ENCODE data around the gene L1CAM. TPM values are rescaled to one million over a fixed set of nuclear protein-coding genes. Genes with fewer than 3 reads are reported as not detected.

The L1CAM gene
- total and polyA plus RNA-seq, 9 of the 15 experiments (the other 6 are each of a cell fraction or from before 2014, with no cell fraction given): 0.09 to 0.86 (median 0.26) TPM; not detected in 3

- ChIA-PET CTCF (ENCODE audit: low intra/inter-chr PET ratio) (no interaction called here), POLR2A (no interaction called here)
- DNase-seq (ENCODE audit: extremely low read depth in 1 of 4, low spot score in 3 of 4): no peak
- H3K36me3 ChIP-seq (ENCODE audit: control insufficient read depth, insufficient read depth, low read length): no peaks in the 10 kb centered on the region
- FAIRE-seq: no peak
- peaks cover 5 to 22% of the 10 kb centered on the region in 2 experiments; a peak in 4 of 5 replicates for H3K4me1 ChIP-seq (replicated peaks in 1 of 2; ENCODE audit: control insufficient read depth in 2 of 2, insufficient read depth in 2 of 2, low read length in 2 of 2)
- H3K9me1 ChIP-seq (ENCODE audit: control insufficient read depth, insufficient read depth, low read length): no peaks in the 10 kb centered on the region
- H3K27ac ChIP-seq (ENCODE audit: extremely low read depth, low read depth, low read length): no peak overlapping the region
- no peaks in the 10 kb centered on the region for H3K9me3 ChIP-seq (replicated peaks; ENCODE audit: control insufficient read depth, insufficient read depth, low read depth, low read length)
- H3K4me3 ChIP-seq: no peak overlapping the region
- ATAC-seq: no peak
- no peak overlapping the region for H3K4me2 ChIP-seq (ENCODE audit: insufficient read depth, low read length)
- no TSS peak for BruUV-seq (replicated peaks)
- no peak overlapping the region for H2AFZ ChIP-seq (ENCODE audit: low read depth, low read length)
- no peaks in the 10 kb centered on the region for H3K79me2 ChIP-seq (ENCODE audit: control insufficient read depth, insufficient read depth, low read length)
- no peaks in the 10 kb centered on the region; the same call in 1 of the 2 replicates for H4K20me1 ChIP-seq (replicated peaks; ENCODE audit: control insufficient read depth, insufficient read depth, low read length)
- TF ChIP-seq NR0B1 (IDR thresholded peaks at IDR 0.05; ENCODE audit: partially characterized antibody) (no peak), RFX1 (IDR thresholded peaks at IDR 0.05) (peak; percentile 77)
- whole genome bisulfite sequencing (ENCODE audit: insufficient coverage, low coverage, missing lambda C conversion rate): 2% methylated on average over 12 of the region's 14 CpGs
- no peak overlapping the region for H3K9ac ChIP-seq (ENCODE audit: insufficient read depth in 1 of 2, low read depth in 2 of 2, low read length in 2 of 2)
- in situ Hi-C loops (cut with MboI) (no loop called here), intact Hi-C loops (cut with micrococcal nuclease) (no loop called here)
- peaks cover 16 to 33% of the 10 kb centered on the region in 2 experiments; a peak in 3 of 5 replicates for H3K27me3 ChIP-seq (ENCODE audit: control insufficient read depth in 2 of 2, insufficient read depth in 2 of 2, low read length in 2 of 2)
These were observed 73.8 kb downstream of the L1CAM start for GRCh38 chrX:153812220-153812619.

Other genes starting within 250 kb of the L1CAM start
Only the 7 nearest of the 18 such genes appear.
- 0.05 TPM in 1 of 2 replicates, not detected in the other for gene PDZD4, start 55.6 kb downstream of the L1CAM start, total RNA-seq (2014; rRNA removed)
- not detected in 2 replicates for gene PDZD4, start 55.6 kb downstream of the L1CAM start, total RNA-seq (2014; rRNA removed; fragmentation: Illumina TruSeq; extraction: Trizol)
- not detected in 2 replicates for gene PDZD4, start 55.6 kb downstream of the L1CAM start, total RNA-seq (2015; rRNA removed; fragmentation: Illumina TruSeq; extraction: Trizol)
- gene PDZD4, start 55.6 kb downstream of the L1CAM start, total RNA-seq (2021): 0.38 TPM in 1 of 2 replicates, not detected in the other
- gene PDZD4, start 55.6 kb downstream of the L1CAM start, polyA plus RNA-seq (2011; rRNA removed): 0.07 and 0.18 TPM in 2 replicates
- gene PDZD4, start 55.6 kb downstream of the L1CAM start, polyA plus RNA-seq (2014; fragmentation: Illumina TruSeq; extraction: Trizol): not detected in 2 replicates
- gene PDZD4, start 55.6 kb downstream of the L1CAM start, polyA plus RNA-seq (2014; fragmentation: Nextera tagmentation; extraction: Ambion mirVana): not detected
- 0.08 TPM in 1 of 2 replicates, not detected in the other for gene PDZD4, start 55.6 kb downstream of the L1CAM start, polyA plus RNA-seq (2014; rRNA removed)
- not detected in 2 replicates for gene AVPR2, start 18.5 kb upstream of the L1CAM start, total RNA-seq (2014; rRNA removed)
- not detected in 2 replicates for gene AVPR2, start 18.5 kb upstream of the L1CAM start, total RNA-seq (2014; rRNA removed; fragmentation: Illumina TruSeq; extraction: Trizol)
- not detected in 2 replicates for gene AVPR2, start 18.5 kb upstream of the L1CAM start, total RNA-seq (2015; rRNA removed; fragmentation: Illumina TruSeq; extraction: Trizol)
- not detected in 2 replicates for gene AVPR2, start 18.5 kb upstream of the L1CAM start, total RNA-seq (2021)
- gene AVPR2, start 18.5 kb upstream of the L1CAM start, polyA plus RNA-seq (2011; rRNA removed): not detected in 2 replicates
- gene AVPR2, start 18.5 kb upstream of the L1CAM start, polyA plus RNA-seq (2014; fragmentation: Illumina TruSeq; extraction: Trizol): not detected in 2 replicates
- gene AVPR2, start 18.5 kb upstream of the L1CAM start, polyA plus RNA-seq (2014; fragmentation: Nextera tagmentation; extraction: Ambion mirVana): not detected
- not detected in 2 replicates for gene AVPR2, start 18.5 kb upstream of the L1CAM start, polyA plus RNA-seq (2014; rRNA removed)
- gene ARHGAP4, start 40.1 kb upstream of the L1CAM start, total RNA-seq (2014; rRNA removed): 52.7 and 81.2 TPM in 2 replicates
- gene ARHGAP4, start 40.1 kb upstream of the L1CAM start, total RNA-seq (2014; rRNA removed; fragmentation: Illumina TruSeq; extraction: Trizol): 3.1 and 5.5 TPM in 2 replicates
- 32.7 and 36.8 TPM in 2 replicates for gene ARHGAP4, start 40.1 kb upstream of the L1CAM start, total RNA-seq (2015; rRNA removed; fragmentation: Illumina TruSeq; extraction: Trizol)
- gene ARHGAP4, start 40.1 kb upstream of the L1CAM start, total RNA-seq (2021): 70.5 and 81.8 TPM in 2 replicates
- 9.6 and 29.7 TPM in 2 replicates for gene ARHGAP4, start 40.1 kb upstream of the L1CAM start, polyA plus RNA-seq (2011; rRNA removed)
- gene ARHGAP4, start 40.1 kb upstream of the L1CAM start, polyA plus RNA-seq (2014; fragmentation: Illumina TruSeq; extraction: Trizol): 13.5 and 40.2 TPM in 2 replicates
- 1 to 10 TPM in 1 of 2 experiments, under 1 TPM in 1; 0.30 to 1.7 TPM for gene ARHGAP4, start 40.1 kb upstream of the L1CAM start, polyA plus RNA-seq (2014; fragmentation: Nextera tagmentation; extraction: Ambion mirVana)
- 63.7 and 77.8 TPM in 2 replicates for gene ARHGAP4, start 40.1 kb upstream of the L1CAM start, polyA plus RNA-seq (2014; rRNA removed)
- gene NAA10, start 48.9 kb upstream of the L1CAM start, total RNA-seq (2014; rRNA removed): 152 and 196 TPM in 2 replicates
- 101 and 103 TPM in 2 replicates for gene NAA10, start 48.9 kb upstream of the L1CAM start, total RNA-seq (2014; rRNA removed; fragmentation: Illumina TruSeq; extraction: Trizol)
- gene NAA10, start 48.9 kb upstream of the L1CAM start, total RNA-seq (2015; rRNA removed; fragmentation: Illumina TruSeq; extraction: Trizol): 134 and 146 TPM in 2 replicates
- gene NAA10, start 48.9 kb upstream of the L1CAM start, total RNA-seq (2021): 226 and 231 TPM in 2 replicates
- gene NAA10, start 48.9 kb upstream of the L1CAM start, polyA plus RNA-seq (2011; rRNA removed): 105 and 117 TPM in 2 replicates
- gene NAA10, start 48.9 kb upstream of the L1CAM start, polyA plus RNA-seq (2014; fragmentation: Illumina TruSeq; extraction: Trizol): 192 and 229 TPM in 2 replicates
- gene NAA10, start 48.9 kb upstream of the L1CAM start, polyA plus RNA-seq (2014; fragmentation: Nextera tagmentation; extraction: Ambion mirVana): 10 to 100 TPM; 11.1 to 26.5 TPM
- gene NAA10, start 48.9 kb upstream of the L1CAM start, polyA plus RNA-seq (2014; rRNA removed): 250 and 277 TPM in 2 replicates
- 8.4 and 9.5 TPM in 2 replicates for gene RENBP, start 58.5 kb upstream of the L1CAM start, total RNA-seq (2014; rRNA removed)
- 2.7 and 4.0 TPM in 2 replicates for gene RENBP, start 58.5 kb upstream of the L1CAM start, total RNA-seq (2014; rRNA removed; fragmentation: Illumina TruSeq; extraction: Trizol)
- gene RENBP, start 58.5 kb upstream of the L1CAM start, total RNA-seq (2015; rRNA removed; fragmentation: Illumina TruSeq; extraction: Trizol): 12.3 and 13.4 TPM in 2 replicates
- 9.6 and 14.8 TPM in 2 replicates for gene RENBP, start 58.5 kb upstream of the L1CAM start, total RNA-seq (2021)
- gene RENBP, start 58.5 kb upstream of the L1CAM start, polyA plus RNA-seq (2011; rRNA removed): 12.7 and 16.4 TPM in 2 replicates
- gene RENBP, start 58.5 kb upstream of the L1CAM start, polyA plus RNA-seq (2014; fragmentation: Illumina TruSeq; extraction: Trizol): 5.6 and 7.3 TPM in 2 replicates
- under 1 TPM in 1 of 2 experiments, not detected in 1; 0.07 TPM for gene RENBP, start 58.5 kb upstream of the L1CAM start, polyA plus RNA-seq (2014; fragmentation: Nextera tagmentation; extraction: Ambion mirVana)
- 11.1 and 11.6 TPM in 2 replicates for gene RENBP, start 58.5 kb upstream of the L1CAM start, polyA plus RNA-seq (2014; rRNA removed)
- 39.2 and 59.3 TPM in 2 replicates for gene HCFC1, start 85.6 kb upstream of the L1CAM start, total RNA-seq (2014; rRNA removed)
- gene HCFC1, start 85.6 kb upstream of the L1CAM start, total RNA-seq (2014; rRNA removed; fragmentation: Illumina TruSeq; extraction: Trizol): 9.1 and 10.3 TPM in 2 replicates
- gene HCFC1, start 85.6 kb upstream of the L1CAM start, total RNA-seq (2015; rRNA removed; fragmentation: Illumina TruSeq; extraction: Trizol): 17.1 and 23.4 TPM in 2 replicates
- 121 and 133 TPM in 2 replicates for gene HCFC1, start 85.6 kb upstream of the L1CAM start, total RNA-seq (2021)
- gene HCFC1, start 85.6 kb upstream of the L1CAM start, polyA plus RNA-seq (2011; rRNA removed): 5.9 and 8.7 TPM in 2 replicates
- 45.3 and 68.0 TPM in 2 replicates for gene HCFC1, start 85.6 kb upstream of the L1CAM start, polyA plus RNA-seq (2014; fragmentation: Illumina TruSeq; extraction: Trizol)
- 10 to 100 TPM in 1 of 2 experiments, 1 to 10 TPM in 1; 2.8 to 10.5 TPM for gene HCFC1, start 85.6 kb upstream of the L1CAM start, polyA plus RNA-seq (2014; fragmentation: Nextera tagmentation; extraction: Ambion mirVana)
- 44.8 and 45.2 TPM in 2 replicates for gene HCFC1, start 85.6 kb upstream of the L1CAM start, polyA plus RNA-seq (2014; rRNA removed)
- gene TMEM187, start 86.6 kb upstream of the L1CAM start, total RNA-seq (2014; rRNA removed): 3.3 and 5.1 TPM in 2 replicates
- 0.93 and 1.2 TPM in 2 replicates for gene TMEM187, start 86.6 kb upstream of the L1CAM start, total RNA-seq (2014; rRNA removed; fragmentation: Illumina TruSeq; extraction: Trizol)
- gene TMEM187, start 86.6 kb upstream of the L1CAM start, total RNA-seq (2015; rRNA removed; fragmentation: Illumina TruSeq; extraction: Trizol): 1.1 and 1.6 TPM in 2 replicates
- gene TMEM187, start 86.6 kb upstream of the L1CAM start, total RNA-seq (2021): 6.4 and 8.5 TPM in 2 replicates
- 5.6 and 8.1 TPM in 2 replicates for gene TMEM187, start 86.6 kb upstream of the L1CAM start, polyA plus RNA-seq (2011; rRNA removed)
- 1.2 and 2.0 TPM in 2 replicates for gene TMEM187, start 86.6 kb upstream of the L1CAM start, polyA plus RNA-seq (2014; fragmentation: Illumina TruSeq; extraction: Trizol)
- 1 to 10 TPM in 1 of 2 experiments, under 1 TPM in 1; 0.13 to 1.1 TPM for gene TMEM187, start 86.6 kb upstream of the L1CAM start, polyA plus RNA-seq (2014; fragmentation: Nextera tagmentation; extraction: Ambion mirVana)
- 4.0 TPM in 2 replicates for gene TMEM187, start 86.6 kb upstream of the L1CAM start, polyA plus RNA-seq (2014; rRNA removed)

Data from K562 (cell line).